ENCODE results near the gene POU2F3.

- TF ChIP-seq CTCF (IDR thresholded peaks at IDR 0.05; ENCODE audit: low read length), result no peak
- no peak for TF ChIP-seq EZH2phosphoT487 (IDR thresholded peaks at IDR 0.05; ENCODE audit: low read length)
- TF ChIP-seq EZH2 (optimal IDR thresholded peaks at IDR 0.05; ENCODE audit: low read depth, low read length), result no peak
These were observed 96.9 kb downstream of the POU2F3 start for GRCh38 chr11:120336641-120337354.
